H54 (cell line): ENCODE results near the gene ATP5PF.
"Not testable (repeated sequence)": the region's sequence is repeated elsewhere in the genome, so short reads cannot be mapped to it uniquely, and the experiment has no call there.

Experiments used
- DNase-seq: peaks from one replicate; pipeline ENCODE4 v3.0.0; 2011; ENCODE audit warnings: low spot score, mixed read lengths; ENCODE audit not compliant: insufficient read length
- FAIRE-seq: peaks from 3 replicates; lab custom pipeline; 2011; peaks lifted over from hg19 to GRCh38; lab: Jason Lieb, UNC
- POLR2A ChIP-seq: IDR thresholded peaks from 2 replicates; pipeline ENCODE4 v1.6.1; 2011; ENCODE audit warnings: low read depth, mild to moderate bottlenecking, low read length

The ATP5PF gene, protein sequence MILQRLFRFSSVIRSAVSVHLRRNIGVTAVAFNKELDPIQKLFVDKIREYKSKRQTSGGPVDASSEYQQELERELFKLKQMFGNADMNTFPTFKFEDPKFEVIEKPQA

DNA sequence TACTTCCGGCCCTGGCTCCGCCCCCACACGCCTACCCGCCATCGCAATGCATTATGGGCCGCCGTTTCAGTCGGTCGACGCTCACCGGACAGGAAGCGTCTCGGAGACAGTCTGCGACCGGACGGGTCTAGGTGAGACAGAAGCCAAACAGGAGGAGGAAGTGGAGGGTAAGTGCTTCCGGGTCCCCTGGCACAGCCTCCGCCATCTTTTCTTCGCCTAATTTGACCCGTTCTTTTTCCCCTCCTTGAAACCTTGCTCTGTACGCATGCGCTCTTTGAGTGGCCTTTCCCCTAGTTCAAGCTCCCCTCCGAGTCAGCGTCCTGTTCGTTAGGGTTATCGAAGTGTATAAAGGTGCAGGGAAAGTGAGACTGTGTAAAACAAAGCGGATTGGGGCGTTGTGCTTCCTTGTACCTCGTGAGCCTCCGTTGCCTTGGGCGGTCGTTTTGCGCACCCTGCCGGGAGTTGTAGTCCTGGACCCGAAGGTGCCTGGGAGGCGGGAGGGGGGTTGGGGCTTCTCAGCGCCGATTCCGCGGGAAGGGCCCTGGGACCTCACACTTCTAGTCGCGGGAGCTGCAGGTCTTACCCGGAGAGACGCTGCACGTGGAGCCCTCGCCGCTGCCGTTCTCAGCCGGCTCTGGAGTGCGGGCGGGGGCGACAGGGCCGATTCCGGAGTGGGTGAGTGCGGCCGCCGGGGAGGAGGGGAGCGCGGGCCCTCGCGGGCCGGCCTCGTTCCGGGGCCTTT, at the start of gene ATP5PF, which contains the start of gene GABPA:
TSS of gene ATP5PF (minus strand) at position 1 of the 742 bp plus-strand sequence. CDS start 5,110 bp downstream, outside the sequence.
TSS of gene GABPA (plus strand) at position 69 of the 742 bp plus-strand sequence. CDS start 6,627 bp downstream, outside the sequence.
- DNase-seq (peak; percentile 89), FAIRE-seq (peak; percentile 86)
- peak; percentile 22; the same call in 1 of the 2 replicates for TF ChIP-seq POLR2A

DNA sequence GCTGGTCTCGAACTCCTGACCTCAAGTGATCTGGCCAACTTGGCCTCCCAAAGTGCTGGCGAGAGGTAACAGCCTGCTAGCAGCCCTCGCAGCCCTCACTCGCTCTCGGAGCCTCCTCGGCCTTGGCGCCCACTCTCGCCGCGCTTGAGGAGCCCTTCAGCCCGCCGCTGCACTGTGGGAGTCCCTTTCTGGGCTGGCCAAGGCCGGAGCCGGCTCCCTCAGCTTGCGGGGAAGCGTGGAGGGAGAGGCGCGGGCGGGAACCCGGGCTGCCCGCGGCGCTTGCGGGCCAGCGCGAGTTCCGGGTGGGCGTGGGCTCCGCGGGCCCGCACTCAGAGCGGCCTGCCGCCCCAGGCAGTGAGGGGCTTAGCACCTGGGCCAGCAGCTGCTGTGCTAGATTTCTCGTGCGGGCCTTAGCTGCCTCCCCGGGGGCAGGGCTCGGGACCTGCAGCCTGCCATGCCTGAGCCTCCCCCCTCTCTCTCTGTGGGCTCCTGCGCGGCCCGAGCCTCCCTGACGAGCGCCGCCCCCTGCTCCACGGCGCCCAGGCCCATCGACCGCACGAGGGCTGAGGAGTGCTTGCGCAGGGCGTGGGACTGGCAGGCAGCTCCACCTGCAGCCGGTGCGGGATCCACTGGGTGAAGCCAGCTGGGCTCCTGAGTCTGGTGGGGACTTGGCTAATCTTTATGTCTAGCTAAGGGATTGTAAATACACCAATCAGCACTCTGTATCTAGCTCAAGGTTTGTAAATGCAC, 43.6 kb upstream of the ATP5PF start:
- FAIRE-seq, DNase-seq: not testable (repeated sequence)

DNA sequence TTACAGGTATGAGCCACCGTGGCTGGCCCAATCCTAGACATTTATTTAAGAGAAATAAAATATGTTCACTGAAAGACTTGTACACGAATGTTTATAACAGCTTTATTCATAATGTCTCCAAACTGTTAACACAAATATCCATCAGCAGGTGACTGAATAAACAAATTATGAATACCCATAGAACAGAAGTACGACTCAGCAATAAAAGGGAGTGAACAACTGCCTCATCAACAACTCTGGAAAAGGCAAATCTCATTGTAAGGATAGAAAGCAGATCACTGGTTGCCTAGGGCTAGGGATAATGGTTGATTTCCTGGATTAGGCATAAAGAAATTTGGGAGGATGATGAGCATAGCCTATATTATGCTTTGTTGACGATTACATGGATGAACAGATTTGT, 41.7 kb upstream of the ATP5PF start:
- TF ChIP-seq POLR2A: no peak
- DNase-seq (no peak), FAIRE-seq (no peak)

DNA sequence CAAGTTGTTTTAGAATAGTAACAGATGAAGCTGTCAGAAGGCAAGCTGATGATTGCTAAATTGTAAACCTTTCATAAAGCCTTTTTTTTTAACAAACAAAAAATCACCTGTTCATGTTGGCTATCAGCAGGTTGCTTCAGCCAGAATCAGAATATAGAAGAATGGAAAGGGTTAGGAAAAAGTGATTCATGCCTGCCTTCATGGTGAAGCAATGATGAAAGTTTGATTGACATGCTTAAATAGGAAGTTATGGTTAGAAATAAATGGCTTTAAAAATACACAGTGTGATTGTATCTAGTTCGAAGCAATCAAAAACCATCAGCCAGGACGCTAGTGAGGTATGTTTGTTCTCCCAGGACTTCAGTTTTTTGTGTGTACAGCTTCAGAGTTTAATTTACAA, 38.0 kb upstream of the ATP5PF start:
- no peak for TF ChIP-seq POLR2A
- FAIRE-seq (no peak), DNase-seq (no peak)

- DNase-seq (no peak), FAIRE-seq (no peak)
- no peak for TF ChIP-seq POLR2A
Measured at GRCh38 chr21:25767921-25768320, 33.2 kb upstream of the ATP5PF start.

GRCh38 chr21:25764065-25764464, 29.4 kb upstream of the ATP5PF start:
- TF ChIP-seq POLR2A: no peak
- no peak for FAIRE-seq
- DNase-seq: no peak

- no peak for DNase-seq
- no peak for FAIRE-seq
Measured at GRCh38 chr21:25760677-25761076, 26.0 kb upstream of the ATP5PF start.

DNA sequence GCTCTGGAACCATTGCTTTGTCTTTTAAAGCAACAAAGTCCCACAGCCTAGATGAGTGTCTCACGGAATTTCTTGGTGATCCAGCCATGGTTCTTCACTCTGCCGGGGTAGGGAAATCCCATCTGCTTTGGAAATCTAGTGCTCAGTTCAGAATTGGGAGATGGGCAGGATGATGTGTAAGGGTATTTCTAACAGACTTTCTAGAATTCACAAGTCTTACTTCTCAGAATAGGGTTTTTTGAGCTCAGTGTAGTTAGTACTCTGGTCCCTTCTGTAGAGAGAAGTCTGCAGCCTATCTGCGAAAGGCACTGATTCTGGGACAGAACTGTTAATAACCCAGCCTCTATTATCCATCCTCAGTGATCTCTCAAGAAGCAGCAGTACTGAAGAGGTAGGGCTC, 25.4 kb upstream of the ATP5PF start:
- DNase-seq: no peak
- no peak for FAIRE-seq
- TF ChIP-seq POLR2A: no peak

More at GRCh38 chr21:25760677-25761076, 26.0 kb upstream of the ATP5PF start:
- TF ChIP-seq POLR2A: no peak

DNA sequence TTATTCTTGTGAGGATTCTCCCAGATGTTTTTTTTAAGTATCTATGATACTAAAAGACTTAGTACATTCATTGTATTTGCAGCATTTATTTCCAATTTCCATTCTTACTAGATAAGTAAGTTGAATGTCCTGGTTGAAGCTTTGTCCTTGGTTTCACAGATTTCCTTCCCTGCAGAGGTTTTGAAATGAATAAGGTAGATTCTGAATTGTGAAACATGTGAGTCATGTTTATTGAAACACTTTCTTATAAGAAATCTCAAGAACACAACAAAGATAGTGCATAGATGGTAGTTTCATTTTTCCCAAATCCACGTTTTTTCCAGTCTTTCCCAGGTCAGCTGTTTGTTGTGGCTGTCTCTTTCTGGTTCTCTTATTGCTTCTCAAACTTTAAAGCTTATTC, 24.9 kb upstream of the ATP5PF start:
- FAIRE-seq (no peak), DNase-seq (no peak)
- no peak for TF ChIP-seq POLR2A

DNA sequence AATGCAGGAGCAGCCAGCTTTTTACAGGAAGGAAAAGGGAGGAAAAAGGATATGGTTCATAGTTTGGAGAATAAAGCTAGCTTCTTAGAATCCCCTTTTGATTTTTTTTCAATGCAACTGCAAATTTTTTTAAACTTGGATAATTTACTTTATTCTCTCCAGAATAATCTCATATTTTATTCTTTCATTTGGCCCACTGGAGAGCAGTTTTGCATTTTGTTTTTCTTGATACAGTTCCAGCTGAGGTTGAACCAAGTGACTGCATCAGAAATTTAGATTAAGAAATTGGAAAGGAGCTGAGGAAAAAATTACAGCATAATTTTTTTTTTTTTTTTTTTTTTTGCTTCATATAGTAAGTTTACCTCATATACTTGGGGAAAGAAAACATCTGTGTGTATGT, 22.8 kb upstream of the ATP5PF start:
- DNase-seq: no peak
- no peak for FAIRE-seq
- TF ChIP-seq POLR2A: no peak

DNA sequence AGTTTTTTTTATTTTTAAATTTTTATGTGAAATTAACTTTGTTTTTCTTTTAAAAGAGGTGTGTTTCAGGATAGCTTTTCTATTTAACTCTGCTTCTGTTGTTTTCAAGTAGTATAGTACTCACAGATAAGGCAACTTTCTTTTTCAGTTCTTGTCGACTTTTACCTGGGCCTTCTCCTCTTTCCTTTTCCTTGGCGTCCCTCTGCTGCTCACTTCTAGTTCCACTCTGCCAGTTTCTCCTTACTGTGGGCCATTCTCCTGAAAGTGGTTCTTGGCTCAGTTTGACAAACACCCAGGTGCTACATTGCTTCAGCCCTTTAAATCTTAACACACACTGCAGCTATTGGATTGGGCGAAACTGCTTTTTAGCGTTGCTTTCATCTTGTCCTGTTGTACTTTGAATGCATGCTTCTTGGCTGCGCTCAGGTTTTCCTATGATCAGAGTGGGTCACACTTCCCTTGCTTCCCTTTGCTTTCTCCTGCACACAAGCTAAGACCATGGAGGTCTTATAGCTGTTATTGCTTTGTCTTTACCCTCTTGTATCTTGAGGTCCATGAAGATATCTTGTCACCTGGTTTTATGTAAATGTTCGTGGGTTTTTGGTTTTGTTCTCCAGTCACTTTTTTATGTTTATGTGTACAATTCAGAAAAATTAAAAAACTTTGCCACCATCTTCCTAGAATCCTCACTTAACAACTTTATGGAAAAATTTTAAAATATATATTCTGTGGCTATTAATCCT, 21.7 kb upstream of the ATP5PF start:
- DNase-seq: no peak
- TF ChIP-seq POLR2A: no peak
- no peak for FAIRE-seq

- no peak for TF ChIP-seq POLR2A
- FAIRE-seq (no peak), DNase-seq (no peak)
Measured at GRCh38 chr21:25752416-25752815, 17.7 kb upstream of the ATP5PF start.

DNA sequence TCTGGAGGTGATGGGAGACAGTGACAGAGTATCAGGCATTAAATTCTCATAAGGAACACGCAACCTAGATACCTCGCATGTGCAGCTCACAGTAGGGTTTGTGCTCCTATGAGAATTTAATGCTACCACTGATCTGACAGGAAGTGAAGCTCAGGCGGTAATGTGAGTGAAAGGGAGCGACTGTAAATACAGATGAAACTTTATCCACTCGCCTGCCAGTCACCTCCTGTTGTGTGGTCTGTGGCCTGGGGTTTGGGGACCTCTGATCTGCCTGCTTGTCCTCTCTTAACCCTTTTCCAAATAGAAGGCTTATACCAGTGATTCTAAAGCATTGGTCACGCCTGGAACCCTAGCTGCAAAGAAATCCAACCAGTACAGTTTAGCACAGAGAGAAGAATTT, 15.4 kb upstream of the ATP5PF start:
- no peak for TF ChIP-seq POLR2A
- FAIRE-seq: no peak
- DNase-seq: no peak

GRCh38 chr21:25744854-25745253, 10.2 kb upstream of the ATP5PF start:
- no peak for TF ChIP-seq POLR2A
- FAIRE-seq: peak; percentile 33
- DNase-seq: no peak
